ENCODE data around the gene ATG12.

DNA sequence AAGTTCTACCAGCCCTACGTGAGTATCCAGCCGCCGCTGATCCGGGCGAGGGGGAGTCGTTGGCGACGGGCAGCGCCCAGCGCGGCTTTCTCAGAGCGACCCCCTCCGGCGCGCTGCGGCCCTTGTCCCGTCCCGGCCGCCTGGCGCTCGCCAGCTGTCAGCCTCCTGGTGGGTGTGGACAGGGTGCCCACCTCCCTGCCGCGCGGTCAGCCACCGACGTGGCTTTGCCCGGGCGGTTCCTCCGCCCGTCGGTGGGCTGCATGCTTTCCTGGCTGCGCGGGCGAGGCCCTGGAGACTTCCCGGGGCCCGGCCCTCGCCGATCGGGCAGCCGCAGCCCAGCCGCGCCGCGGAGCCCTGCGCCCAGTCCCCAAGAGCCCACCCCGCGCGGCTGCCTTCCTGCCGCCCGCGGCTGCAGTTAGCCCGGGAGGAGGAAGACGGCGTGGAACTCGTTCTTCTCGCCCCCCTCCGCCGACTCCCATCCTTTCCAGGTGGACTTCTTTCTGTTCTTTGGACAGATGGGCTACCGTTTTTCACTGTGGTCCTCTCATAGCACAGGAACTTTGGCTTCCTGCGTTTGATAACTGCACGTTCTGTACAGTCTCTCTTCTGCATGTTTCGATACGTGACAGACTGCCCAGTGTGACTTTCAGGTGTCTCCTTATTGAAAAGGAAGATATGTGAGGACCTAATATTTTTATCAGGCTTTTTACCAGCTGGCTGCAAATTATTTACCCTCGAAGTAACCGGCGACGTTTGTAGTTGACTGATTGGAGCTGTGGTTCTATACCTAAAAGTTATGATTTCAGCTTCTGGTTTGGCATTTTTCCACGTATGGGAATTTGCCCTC, 947 bp upstream of the ATG12 start:
- TF ChIP-seq EP300 (conservative IDR thresholded peaks at IDR 0.05; ENCODE audit: poor library complexity, severe bottlenecking) (no peak), CTCF (IDR thresholded peaks at IDR 0.05; ENCODE audit: poor library complexity, severe bottlenecking) (no peak)

All from neural cell (in vitro differentiated cells).